D721Med (cell line): ENCODE measurements around the gene TBC1D17.
"Not testable (repeated sequence)": the region's sequence is repeated elsewhere in the genome, so short reads cannot be mapped to it uniquely, and the experiment has no call there.

Experiments
- DNase-seq: peaks from one replicate; pipeline ENCODE4 v3.0.0; 2011; ENCODE audit warnings: low spot score; ENCODE audit not compliant: insufficient read length
- FAIRE-seq: peaks from 2 replicates; lab custom pipeline; 2011; peaks lifted over from hg19 to GRCh38; lab: Jason Lieb, UNC
- CTCF ChIP-seq: IDR thresholded peaks from 2 replicates; pipeline ENCODE4 v1.5.1; 2012; ENCODE audit warnings: mild to moderate bottlenecking, control low read depth; ENCODE audit not compliant: insufficient read depth; ENCODE audit errors: missing control alignments

The TBC1D17 gene

GRCh38 chr19:49918089-49918488 lies 40.6 kb downstream of the TBC1D17 start:
- FAIRE-seq (no peak), DNase-seq (no peak)
- no peak for TF ChIP-seq CTCF

- FAIRE-seq, result no peak
- no peak for DNase-seq
- no peak for TF ChIP-seq CTCF
These were observed 43.3 kb downstream of the TBC1D17 start for GRCh38 chr19:49920624-49921363.

DNA sequence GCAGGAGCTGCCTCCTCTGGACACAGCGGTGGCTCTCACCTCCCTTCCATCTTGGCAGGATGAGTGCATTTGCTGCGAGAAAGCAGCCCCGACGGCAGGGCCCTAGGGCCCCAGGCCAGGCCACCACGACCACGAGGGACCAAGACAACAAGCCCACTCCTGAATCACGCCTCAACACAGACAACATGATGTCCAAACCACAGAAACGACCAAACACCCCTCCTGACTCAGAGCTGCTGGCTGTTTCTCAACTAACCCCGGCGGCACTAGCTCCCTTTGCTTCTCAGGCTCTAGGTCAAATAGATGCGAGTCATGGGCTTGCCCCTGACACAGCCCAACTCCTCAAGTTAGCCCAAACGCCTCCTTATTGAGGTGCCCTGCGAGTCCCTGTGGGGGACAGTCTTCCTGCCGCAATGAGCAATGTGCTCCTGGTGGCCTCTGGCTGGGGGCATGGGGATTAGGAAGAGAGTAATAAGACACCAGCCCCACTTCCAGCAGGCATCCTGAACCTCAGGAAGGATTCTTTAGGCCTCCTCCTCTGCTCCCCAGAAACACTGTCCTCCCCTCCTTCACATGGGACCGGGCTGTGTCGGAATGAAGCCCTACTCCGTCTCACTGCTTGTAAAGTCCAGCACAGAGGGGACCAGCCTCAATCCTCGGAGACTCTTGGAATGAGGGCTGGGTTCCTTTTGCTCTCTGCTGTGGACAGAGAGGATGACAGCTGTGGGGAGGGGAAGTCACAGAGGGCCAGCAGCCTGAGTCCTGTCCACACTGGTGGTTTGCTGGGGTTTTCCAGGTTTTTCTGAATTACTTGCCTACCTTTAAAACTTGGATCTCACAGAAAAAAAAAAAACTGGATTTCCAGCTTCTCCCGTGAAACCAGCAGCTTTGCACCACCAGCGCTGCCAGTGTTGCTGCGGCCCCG lies 44.6 kb downstream of the TBC1D17 start:
- FAIRE-seq, result no peak
- no peak for DNase-seq
- TF ChIP-seq CTCF, result no peak

DNA sequence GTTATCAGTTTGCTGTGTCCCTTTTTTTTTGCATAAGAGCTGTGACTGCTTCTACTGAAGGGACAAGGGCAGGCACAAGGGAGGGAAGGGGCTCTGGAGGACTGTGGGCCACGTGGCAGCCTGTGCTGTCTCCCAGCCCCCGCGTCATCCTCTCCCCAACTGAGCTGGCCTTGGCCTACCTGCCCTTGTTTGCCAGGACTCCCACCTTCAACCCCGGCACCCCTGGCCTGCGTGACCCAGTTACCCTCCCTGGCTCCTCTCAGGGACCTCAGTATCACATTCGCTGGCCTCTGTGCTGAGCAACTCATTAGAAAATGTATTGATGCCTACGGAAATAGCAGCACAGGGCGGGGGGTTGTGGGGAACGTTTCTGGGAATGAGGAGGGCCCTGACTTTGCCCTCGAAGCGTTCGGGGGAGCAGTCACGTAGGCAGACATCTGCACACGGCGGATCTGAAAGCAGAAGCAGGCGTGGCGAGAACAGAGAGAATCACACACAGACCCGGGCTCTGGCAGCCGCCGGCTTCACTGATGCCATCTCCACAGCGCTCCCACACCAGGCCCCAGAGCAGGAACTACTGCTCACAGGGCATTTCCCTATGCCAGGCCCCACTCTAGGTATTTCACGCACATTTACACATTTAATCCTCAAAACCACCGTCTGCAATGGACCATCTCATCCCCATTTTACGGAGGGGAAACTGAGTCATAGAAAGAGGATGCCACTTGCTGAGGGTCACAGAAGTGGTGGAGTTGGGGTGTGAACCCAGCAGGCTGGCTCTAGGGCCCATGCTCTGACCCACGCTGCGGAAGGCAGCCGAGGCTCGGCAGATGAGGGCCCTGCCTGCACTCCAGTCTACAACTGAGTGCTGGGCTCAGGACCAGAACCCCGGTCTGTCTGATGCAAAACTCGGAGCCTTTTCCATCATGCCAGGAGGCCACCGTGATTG lies 45.8 kb downstream of the TBC1D17 start:
- DNase-seq (no peak), FAIRE-seq (no peak)
- no peak for TF ChIP-seq CTCF

- TF ChIP-seq CTCF, result no peak
- DNase-seq (no peak), FAIRE-seq (no peak)
These were observed 46.7 kb downstream of the TBC1D17 start for GRCh38 chr19:49924004-49924880.

- FAIRE-seq, DNase-seq: not testable (repeated sequence)
These were observed 47.3 kb downstream of the TBC1D17 start for GRCh38 chr19:49924881-49925210.
